ENCODE measurements around the gene SYNPO2.
A peak's percentile ranks its signal among the peaks of the same experiment; 100 is the strongest.

Gene SYNPO2, protein sequence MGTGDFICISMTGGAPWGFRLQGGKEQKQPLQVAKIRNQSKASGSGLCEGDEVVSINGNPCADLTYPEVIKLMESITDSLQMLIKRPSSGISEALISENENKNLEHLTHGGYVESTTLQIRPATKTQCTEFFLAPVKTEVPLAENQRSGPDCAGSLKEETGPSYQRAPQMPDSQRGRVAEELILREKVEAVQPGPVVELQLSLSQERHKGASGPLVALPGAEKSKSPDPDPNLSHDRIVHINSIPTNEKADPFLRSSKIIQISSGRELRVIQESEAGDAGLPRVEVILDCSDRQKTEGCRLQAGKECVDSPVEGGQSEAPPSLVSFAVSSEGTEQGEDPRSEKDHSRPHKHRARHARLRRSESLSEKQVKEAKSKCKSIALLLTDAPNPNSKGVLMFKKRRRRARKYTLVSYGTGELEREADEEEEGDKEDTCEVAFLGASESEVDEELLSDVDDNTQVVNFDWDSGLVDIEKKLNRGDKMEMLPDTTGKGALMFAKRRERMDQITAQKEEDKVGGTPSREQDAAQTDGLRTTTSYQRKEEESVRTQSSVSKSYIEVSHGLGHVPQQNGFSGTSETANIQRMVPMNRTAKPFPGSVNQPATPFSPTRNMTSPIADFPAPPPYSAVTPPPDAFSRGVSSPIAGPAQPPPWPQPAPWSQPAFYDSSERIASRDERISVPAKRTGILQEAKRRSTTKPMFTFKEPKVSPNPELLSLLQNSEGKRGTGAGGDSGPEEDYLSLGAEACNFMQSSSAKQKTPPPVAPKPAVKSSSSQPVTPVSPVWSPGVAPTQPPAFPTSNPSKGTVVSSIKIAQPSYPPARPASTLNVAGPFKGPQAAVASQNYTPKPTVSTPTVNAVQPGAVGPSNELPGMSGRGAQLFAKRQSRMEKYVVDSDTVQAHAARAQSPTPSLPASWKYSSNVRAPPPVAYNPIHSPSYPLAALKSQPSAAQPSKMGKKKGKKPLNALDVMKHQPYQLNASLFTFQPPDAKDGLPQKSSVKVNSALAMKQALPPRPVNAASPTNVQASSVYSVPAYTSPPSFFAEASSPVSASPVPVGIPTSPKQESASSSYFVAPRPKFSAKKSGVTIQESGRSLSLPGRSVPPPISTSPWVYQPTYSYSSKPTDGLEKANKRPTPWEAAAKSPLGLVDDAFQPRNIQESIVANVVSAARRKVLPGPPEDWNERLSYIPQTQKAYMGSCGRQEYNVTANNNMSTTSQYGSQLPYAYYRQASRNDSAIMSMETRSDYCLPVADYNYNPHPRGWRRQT

DNA sequence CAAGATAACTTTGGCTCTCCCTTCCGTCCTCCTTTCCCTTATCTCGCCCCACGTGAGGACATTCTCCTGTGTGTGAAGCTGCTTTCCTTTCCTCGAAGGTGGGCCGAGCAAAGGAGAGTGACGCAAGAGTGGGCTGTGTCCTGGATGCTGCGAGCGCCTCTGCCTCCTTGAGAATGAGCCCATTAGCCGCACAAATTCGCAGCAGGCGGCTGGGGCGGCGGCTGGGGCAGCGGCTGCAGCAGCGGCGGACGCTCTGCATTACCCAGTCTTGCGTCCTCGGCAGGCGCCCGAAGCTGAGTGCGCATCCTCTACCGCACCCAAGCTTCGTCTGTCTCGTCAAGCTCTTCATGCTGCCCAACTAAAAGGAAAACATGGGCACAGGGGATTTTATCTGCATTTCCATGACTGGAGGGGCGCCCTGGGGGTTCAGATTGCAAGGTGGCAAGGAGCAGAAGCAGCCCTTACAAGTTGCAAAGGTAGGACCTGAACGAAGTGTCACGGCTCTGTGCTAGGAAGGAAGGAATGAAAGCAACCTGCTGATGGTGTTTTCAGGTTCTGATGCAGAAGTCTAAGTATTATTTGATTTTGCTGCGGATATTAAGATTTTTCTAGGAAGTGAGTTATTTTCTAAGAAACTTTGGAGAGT lies at the start of gene SYNPO2:
TSS of gene SYNPO2 (plus strand) at position 189 of the 646 bp plus-strand sequence. CDS start at position 372, 183 bp downstream.
- no peak within 1 kb of the TSS for H3K27ac Mint-ChIP-seq

DNA sequence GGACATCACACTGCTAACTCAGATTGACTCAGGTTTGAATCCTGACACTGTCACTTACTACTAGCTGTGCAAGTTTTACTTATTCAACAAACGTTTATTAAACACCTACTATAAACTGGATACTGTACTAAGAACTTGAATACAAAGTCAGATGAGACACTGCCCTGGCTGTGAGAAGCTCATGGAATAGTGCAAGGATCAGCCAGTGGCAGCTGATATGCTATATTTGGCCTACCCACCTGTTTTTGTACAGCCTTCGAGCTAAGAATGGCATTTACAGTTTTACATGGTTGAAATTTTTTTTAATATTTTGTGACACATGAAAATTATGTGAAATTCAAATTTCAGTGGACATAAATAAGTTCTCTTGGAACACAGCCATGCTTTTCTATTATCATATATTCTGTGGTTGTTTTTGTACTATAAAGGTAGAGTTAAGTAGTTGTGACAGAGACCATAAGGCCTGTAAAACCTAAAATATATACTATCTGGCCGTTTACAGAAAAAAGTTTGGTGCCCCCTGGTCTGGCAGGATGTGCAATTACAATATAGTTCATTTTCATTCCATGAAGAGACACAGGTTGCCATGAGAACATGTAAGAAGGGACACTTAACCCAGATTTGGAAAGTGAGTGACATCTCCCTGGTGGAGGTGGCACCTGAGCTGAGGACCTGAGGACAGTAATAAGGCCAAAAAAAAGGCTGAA lies 49.3 kb upstream of the SYNPO2 start:
- H3K9me3 Mint-ChIP-seq, result no peaks in the 10 kb centered on the region
- H3K27ac Mint-ChIP-seq, result no peak overlapping the region
- no peaks in the 10 kb centered on the region for H3K27me3 Mint-ChIP-seq
- no peaks in the 10 kb centered on the region for H3K36me3 Mint-ChIP-seq
- H3K4me3 Mint-ChIP-seq, result no peak overlapping the region
- H3K4me1 Mint-ChIP-seq, result peaks cover 6% of the 10 kb centered on the region
- ATAC-seq, result no peak

More for the DNA sequence above, at the start of gene SYNPO2:
- ATAC-seq, result peak; percentile 83
- Mint-ChIP-seq H3K4me1 (peaks cover 18% of the 10 kb centered on the region), H3K27me3 (peaks cover 25% of the 10 kb centered on the region), H3K36me3 (no peaks in the 10 kb centered on the region), H3K4me3 (peak within 1 kb of the TSS; percentile 74), H3K9me3 (no peaks in the 10 kb centered on the region)

DNA sequence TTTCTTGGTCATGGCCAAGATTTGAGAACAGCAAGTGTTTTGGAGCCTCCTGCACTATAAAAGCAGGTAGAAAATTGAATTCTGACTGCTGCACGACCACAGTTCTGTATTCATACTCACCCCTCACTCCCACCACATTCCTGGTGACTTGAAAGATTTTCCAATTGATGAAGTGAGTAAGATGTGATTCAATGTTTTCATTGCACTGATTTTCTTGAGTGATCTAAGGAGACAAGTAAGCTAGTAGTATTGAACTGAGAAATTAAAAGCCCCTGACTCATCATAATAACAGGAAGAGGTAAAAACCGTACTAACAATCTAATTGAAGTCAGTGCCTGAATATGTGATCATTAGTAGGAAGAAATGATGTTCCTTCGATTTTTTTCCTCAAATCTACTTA lies 46.6 kb upstream of the SYNPO2 start:
- H3K4me3 Mint-ChIP-seq, result no peak overlapping the region
- H3K9me3 Mint-ChIP-seq, result no peaks in the 10 kb centered on the region
- H3K4me1 Mint-ChIP-seq, result no peaks in the 10 kb centered on the region
- no peaks in the 10 kb centered on the region for H3K27me3 Mint-ChIP-seq
- no peak for ATAC-seq
- no peak overlapping the region for H3K27ac Mint-ChIP-seq
- no peaks in the 10 kb centered on the region for H3K36me3 Mint-ChIP-seq

DNA sequence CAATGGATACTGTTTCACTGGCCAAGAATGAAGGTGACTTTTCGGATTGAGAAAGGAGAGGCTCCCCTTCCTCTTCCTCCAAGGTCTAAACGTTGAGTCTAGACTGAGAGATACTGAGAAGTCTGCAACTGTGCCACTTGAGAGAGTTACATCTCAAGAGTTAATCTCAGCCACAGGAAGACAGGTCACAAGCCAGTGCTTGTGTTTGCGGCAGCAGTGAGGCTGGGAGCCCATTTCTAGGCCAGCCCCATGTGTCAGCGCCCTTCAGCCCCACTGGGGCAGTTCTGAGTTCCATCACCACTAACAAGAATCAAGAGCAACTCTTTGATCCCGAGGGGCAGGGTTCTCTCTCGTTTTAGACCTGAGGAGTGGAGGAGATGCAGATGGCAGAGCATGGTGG lies 45.4 kb upstream of the SYNPO2 start:
- ATAC-seq, result no peak
- H3K9me3 Mint-ChIP-seq, result no peaks in the 10 kb centered on the region
- no peaks in the 10 kb centered on the region for H3K4me1 Mint-ChIP-seq
- H3K4me3 Mint-ChIP-seq, result no peak overlapping the region
- H3K27ac Mint-ChIP-seq, result no peak overlapping the region
- H3K27me3 Mint-ChIP-seq, result peaks cover 8% of the 10 kb centered on the region
- H3K36me3 Mint-ChIP-seq, result no peaks in the 10 kb centered on the region

DNA sequence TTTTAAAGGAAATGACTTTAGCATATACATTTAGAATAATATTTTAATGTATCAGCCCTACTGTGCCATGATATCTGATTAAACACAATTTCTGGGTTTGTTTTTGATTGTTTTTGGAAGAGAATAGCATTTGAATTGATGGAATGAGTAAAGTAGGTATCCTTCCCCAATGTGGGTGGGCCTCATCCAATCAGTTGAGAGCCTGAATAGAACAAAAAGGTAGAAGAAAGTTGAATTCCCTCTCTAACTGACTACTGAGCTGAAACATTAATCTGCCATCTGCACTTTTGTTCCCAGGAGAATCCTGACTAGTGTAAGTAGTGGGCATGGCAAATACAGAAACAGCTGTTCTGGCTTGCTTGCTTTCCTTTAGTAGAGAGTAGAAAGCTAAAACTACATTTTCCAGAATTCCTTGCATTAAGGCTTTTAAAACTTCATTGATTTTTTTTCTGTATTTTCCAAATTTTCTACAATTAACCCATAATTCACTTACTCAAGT lies 43.1 kb upstream of the SYNPO2 start:
- ATAC-seq, result no peak
- Mint-ChIP-seq H3K4me1 (peaks cover 9% of the 10 kb centered on the region), H3K27me3 (peaks cover 8% of the 10 kb centered on the region), H3K4me3 (no peak overlapping the region), H3K9me3 (no peaks in the 10 kb centered on the region), H3K27ac (no peak overlapping the region), H3K36me3 (peaks cover 6% of the 10 kb centered on the region)

DNA sequence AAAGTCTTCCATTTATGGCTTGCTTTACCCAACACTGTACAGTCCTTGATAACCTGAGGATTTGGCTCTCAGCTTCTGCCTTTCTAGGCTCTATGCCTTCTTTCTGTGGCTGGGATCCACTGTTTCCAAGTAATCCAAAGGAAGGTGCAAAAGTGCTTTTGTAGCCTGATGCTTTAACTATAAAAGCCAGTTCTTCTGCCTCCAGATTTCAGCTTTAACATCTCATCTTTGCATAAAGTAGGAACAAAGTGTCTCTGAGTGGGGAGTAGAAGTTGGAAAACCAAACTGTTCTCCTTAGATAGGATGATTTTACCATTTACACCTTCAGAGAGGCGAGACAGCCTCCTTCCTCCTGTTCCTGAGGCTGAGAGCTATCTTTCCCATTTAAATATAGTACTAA lies 41.7 kb upstream of the SYNPO2 start:
- H3K9me3 Mint-ChIP-seq, result no peaks in the 10 kb centered on the region
- no peak for ATAC-seq
- H3K4me1 Mint-ChIP-seq, result peaks cover 16% of the 10 kb centered on the region
- no peak overlapping the region for H3K27ac Mint-ChIP-seq
- H3K4me3 Mint-ChIP-seq, result no peak overlapping the region
- peaks cover 8% of the 10 kb centered on the region for H3K36me3 Mint-ChIP-seq
- H3K27me3 Mint-ChIP-seq, result peaks cover 8% of the 10 kb centered on the region

DNA sequence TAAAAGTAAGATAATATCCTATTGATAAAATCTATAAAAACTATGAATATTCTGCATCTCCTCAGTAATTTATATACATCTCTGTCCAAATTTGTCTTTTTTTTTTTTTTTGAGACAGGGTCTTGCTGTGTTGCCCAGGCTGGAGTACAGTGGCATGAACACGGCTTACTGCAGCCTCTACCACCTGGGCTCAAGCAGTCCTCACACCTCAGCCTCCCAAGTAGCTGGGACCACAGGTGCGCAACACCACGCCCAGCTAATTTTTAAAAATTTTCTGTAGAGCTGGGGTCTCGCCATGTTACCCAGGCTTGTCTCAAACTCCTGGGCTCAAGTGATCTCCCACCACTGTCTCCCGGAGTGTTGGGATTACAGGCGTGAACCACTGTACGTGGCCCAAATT lies 40.4 kb upstream of the SYNPO2 start:
- peaks cover 8% of the 10 kb centered on the region for H3K36me3 Mint-ChIP-seq
- peaks cover 8% of the 10 kb centered on the region for H3K27me3 Mint-ChIP-seq
- no peak for ATAC-seq
- peaks cover 21% of the 10 kb centered on the region for H3K4me1 Mint-ChIP-seq
- H3K27ac Mint-ChIP-seq, result no peak overlapping the region
- H3K9me3 Mint-ChIP-seq, result no peaks in the 10 kb centered on the region
- no peak overlapping the region for H3K4me3 Mint-ChIP-seq

DNA sequence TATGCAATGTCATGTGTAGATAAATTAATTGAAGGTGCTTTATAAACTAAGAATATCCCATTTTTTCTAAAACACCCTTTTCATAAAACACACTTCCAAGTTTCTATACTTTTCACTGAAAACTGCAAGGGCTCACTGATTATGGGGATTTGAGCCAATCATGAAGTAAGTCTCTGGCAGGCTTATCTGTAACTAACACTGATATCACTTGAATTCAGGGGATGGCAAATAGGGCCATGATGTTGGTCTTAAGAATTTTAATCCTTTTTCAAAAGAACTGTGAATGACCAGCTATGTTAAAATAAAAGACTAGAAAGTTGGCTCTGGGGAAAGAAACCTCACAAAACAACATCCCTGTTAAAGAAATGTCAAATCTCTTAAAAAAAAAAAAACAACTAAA lies 39.8 kb upstream of the SYNPO2 start:
- Mint-ChIP-seq H3K4me1 (peaks cover 21% of the 10 kb centered on the region), H3K27ac (no peak overlapping the region), H3K36me3 (peaks cover 8% of the 10 kb centered on the region), H3K9me3 (no peaks in the 10 kb centered on the region), H3K27me3 (peaks cover 8% of the 10 kb centered on the region), H3K4me3 (no peak overlapping the region)
- ATAC-seq, result no peak

DNA sequence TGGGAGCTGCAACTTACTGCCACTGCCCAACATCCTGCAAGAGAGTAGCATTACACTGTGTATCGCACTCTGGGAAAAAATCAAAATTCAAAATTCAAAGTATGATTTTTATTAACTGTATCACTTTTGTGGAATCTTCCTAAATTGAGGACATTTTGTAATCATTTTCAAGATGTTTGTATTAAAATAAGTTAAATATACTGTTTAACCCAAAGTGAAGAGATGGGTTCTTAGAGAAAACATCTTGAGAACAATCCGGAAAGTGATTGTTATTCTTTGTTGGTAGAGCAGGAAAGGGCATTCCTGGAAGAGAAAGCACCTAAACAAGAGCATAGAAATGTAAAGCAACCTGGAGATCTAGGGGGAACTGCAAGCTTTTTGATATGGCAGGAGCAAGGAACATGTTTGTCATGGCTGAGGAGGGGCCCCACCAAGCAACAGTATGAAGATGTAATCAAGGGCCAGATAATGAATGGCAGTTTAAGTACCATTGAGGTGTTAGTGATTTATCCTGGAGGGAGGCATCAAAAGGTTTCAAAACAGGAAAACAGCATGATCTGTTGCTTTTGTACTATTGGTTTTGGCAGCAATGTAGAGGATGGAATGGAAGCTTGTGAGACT lies 38.7 kb upstream of the SYNPO2 start:
- H3K36me3 Mint-ChIP-seq, result peaks cover 8% of the 10 kb centered on the region
- no peak for ATAC-seq
- H3K4me3 Mint-ChIP-seq, result peak overlapping the region; percentile 91
- H3K9me3 Mint-ChIP-seq, result no peaks in the 10 kb centered on the region
- H3K27ac Mint-ChIP-seq, result peak overlapping the region; percentile 91
- peaks cover 21% of the 10 kb centered on the region for H3K4me1 Mint-ChIP-seq
- peaks cover 8% of the 10 kb centered on the region for H3K27me3 Mint-ChIP-seq

DNA sequence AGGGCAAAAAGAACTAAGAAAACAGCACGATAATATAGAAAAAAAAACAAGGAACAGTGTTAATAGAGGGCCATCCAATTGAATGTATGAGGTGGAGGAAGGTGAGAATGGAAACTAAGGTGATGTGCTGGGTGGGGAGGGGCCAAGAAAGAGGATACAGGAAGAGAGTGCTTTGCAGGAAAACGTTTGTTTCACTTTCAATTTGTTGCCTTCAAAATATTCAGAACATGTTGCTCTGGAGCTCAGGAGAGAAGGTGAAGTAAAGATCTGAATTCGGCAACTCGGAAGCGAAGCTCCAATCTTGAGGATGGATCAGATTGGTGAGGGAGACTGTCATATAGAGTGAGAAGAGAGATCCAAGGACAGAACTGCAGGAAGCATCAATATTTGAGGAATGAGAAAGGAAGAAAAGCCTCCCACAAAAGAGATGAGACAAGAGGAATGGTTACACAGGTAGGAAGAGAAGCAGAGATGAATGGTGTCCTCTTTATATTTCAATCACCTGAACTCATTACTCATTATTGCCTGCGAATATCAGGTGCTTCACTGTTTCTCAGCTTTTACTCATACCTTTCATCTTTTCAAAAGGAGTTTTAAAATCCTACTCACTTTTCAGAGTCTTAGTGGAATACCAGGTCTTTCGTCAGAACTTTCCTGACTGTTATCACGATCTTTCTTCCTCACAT lies 38.0 kb upstream of the SYNPO2 start:
- H3K27me3 Mint-ChIP-seq, result peaks cover 8% of the 10 kb centered on the region
- peak overlapping the region; percentile 91 for H3K27ac Mint-ChIP-seq
- peaks cover 8% of the 10 kb centered on the region for H3K36me3 Mint-ChIP-seq
- H3K4me3 Mint-ChIP-seq, result peak overlapping the region; percentile 91
- ATAC-seq, result peak; percentile 66
- no peaks in the 10 kb centered on the region for H3K9me3 Mint-ChIP-seq
- peaks cover 21% of the 10 kb centered on the region for H3K4me1 Mint-ChIP-seq

DNA sequence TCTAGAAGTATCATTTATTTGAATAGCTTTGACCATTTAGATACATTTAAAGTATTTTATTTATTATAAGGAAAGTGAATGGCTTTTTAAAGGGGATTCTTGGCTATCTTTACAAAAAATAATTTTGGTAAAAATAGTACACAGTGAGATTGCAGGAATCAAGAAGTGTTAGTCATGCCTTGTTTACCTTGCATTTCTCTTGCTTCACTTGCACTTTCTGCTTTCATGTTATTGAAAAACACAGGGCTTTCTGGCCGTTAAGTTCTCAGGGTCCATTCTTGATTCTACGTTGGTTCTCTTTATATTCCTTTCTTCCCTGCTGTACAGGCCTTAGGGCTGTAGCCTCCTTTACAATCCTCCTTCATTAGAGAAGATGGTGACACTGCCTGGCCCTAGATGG lies 30.9 kb upstream of the SYNPO2 start:
- no peak for ATAC-seq
- H3K36me3 Mint-ChIP-seq, result no peaks in the 10 kb centered on the region
- H3K9me3 Mint-ChIP-seq, result no peaks in the 10 kb centered on the region
- H3K4me3 Mint-ChIP-seq, result no peak overlapping the region
- H3K27ac Mint-ChIP-seq, result no peak overlapping the region
- no peaks in the 10 kb centered on the region for H3K27me3 Mint-ChIP-seq
- H3K4me1 Mint-ChIP-seq, result no peaks in the 10 kb centered on the region

DNA sequence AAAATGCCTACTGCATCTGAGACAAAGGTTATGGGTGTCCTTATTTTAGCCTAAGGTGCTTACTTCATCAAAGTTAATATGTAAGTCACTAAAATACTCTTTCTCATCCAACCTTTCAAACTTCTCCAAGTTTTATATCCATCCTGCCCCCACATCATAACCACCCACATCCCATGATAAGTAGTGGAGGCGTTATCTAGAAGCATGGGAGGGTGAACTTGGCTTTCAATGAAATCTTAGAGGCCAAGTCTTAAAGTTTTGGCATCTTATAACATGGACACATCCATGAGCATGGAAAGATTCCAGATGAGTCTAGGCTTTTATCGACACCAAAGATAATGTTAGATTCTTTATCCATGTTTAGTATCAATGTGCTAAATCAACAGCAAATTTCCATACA lies 29.9 kb upstream of the SYNPO2 start:
- Mint-ChIP-seq H3K4me1 (no peaks in the 10 kb centered on the region), H3K9me3 (no peaks in the 10 kb centered on the region), H3K27me3 (no peaks in the 10 kb centered on the region), H3K27ac (no peak overlapping the region), H3K36me3 (no peaks in the 10 kb centered on the region), H3K4me3 (no peak overlapping the region)
- no peak for ATAC-seq

DNA sequence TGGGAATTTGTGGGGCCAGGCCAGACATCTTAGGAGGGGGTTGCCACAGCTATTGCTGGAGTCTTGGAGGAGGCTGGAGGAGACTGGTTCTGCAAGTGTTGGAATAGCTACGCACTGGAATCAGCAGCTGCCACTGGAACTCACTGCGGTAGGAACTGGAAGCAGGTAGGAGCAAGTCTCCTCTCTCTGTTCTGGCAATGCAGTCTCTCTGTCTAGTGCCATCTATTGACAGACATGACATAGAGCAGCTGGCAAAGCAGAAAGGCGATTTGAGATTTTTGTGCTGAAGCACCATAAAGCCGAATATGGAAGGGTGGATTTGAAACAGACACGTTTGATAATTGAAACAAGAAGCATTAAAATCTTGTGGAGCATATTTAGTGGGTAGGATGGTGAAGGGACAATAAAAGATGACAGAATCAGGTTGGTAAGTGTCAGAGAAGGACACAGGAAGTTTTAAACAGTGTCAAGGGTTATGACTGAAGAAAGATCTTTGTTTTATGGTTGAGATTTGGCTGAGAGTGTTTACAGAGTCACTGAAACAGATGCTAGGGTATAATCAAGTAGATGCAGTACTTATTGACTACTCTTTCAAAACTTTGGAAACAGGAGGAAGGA lies 23.5 kb upstream of the SYNPO2 start:
- no peak overlapping the region for H3K27ac Mint-ChIP-seq

More for the DNA sequence above, 23.5 kb upstream of the SYNPO2 start:
- Mint-ChIP-seq H3K9me3 (no peaks in the 10 kb centered on the region), H3K4me3 (no peak overlapping the region), H3K27me3 (peaks cover 8% of the 10 kb centered on the region), H3K4me1 (peaks cover 7% of the 10 kb centered on the region), H3K36me3 (no peaks in the 10 kb centered on the region)
- ATAC-seq, result no peak
